ENCODE results near the gene MAP2K5. TPM values are rescaled to one million over a fixed set of nuclear protein-coding genes. Genes with fewer than 3 reads are reported as not detected.

The MAP2K5 gene
- total RNA-seq, 1 experiment from 2014 or later, result 15.0 TPM

GRCh38 chr15:67551207-67551743, 8.8 kb downstream of the MAP2K5 start:
- Histone ChIP-seq H3K27me3 (ENCODE audit: insufficient read depth, low read length) (no peaks in the 10 kb centered on the region; the same call in 1 of the 2 replicates), H3K23me2 (ENCODE audit: insufficient read length, low read depth, low read length, poor library complexity, severe bottlenecking) (no peaks in the 10 kb centered on the region), H2AFZ (ENCODE audit: low read length) (no peak overlapping the region), H3T11ph (ENCODE audit: low read length) (no peak overlapping the region), H4K8ac (replicated peaks; ENCODE audit: insufficient read length, low read depth, low read length) (no peak overlapping the region), H3K56ac (ENCODE audit: insufficient read length, low read depth, low read length) (no peak overlapping the region), H2BK5ac (ENCODE audit: insufficient read length, low read length) (no peak overlapping the region), H3K23ac (ENCODE audit: insufficient read length, low read depth, low read length) (no peak overlapping the region), H4K91ac (ENCODE audit: insufficient read length, low read depth, low read length) (no peak overlapping the region), H2BK120ac (ENCODE audit: low read depth, low read length, poor library complexity, severe bottlenecking) (no peak overlapping the region), H3K27ac (ENCODE audit: insufficient read length, low read depth, low read length) (no peak overlapping the region), H2BK12ac (ENCODE audit: insufficient read length, low read depth, low read length) (no peak overlapping the region), H3K9ac (ENCODE audit: extremely low read depth, insufficient read length, low read length) (no peak overlapping the region), H3K4me1 (ENCODE audit: insufficient read depth, low read length) (peaks cover 4% of the 10 kb centered on the region; the same call in 1 of the 2 replicates), H4K5ac (ENCODE audit: insufficient read length, low read depth, low read length) (no peak overlapping the region), H3K4me2 (ENCODE audit: insufficient read depth, insufficient read length, low read length) (no peak overlapping the region), H3K4ac (ENCODE audit: low read depth, low read length) (no peak overlapping the region), H2BK15ac (ENCODE audit: low read depth, low read length) (no peak overlapping the region), H3K18ac (ENCODE audit: insufficient read length, low read depth, low read length) (no peak overlapping the region), H3K79me2 (ENCODE audit: insufficient read depth, low read length) (no peaks in the 10 kb centered on the region), H3K79me1 (ENCODE audit: insufficient read depth, low read depth, low read length, poor library complexity, severe bottlenecking) (no peaks in the 10 kb centered on the region), H2BK20ac (ENCODE audit: low read depth, low read length, poor library complexity, severe bottlenecking) (no peak overlapping the region), H3K9me3 (ENCODE audit: control insufficient read depth, low read depth, low read length) (no peaks in the 10 kb centered on the region), H4K20me1 (ENCODE audit: control insufficient read depth, insufficient read depth, insufficient read length) (no peaks in the 10 kb centered on the region), H3K14ac (ENCODE audit: insufficient read depth, low read length) (no peak overlapping the region), H2AK5ac (ENCODE audit: insufficient read length, low read length) (no peak overlapping the region)
- Mint-ChIP-seq H3K27me3 (ENCODE audit: low read depth) (no peaks in the 10 kb centered on the region), H3K27ac (no peak overlapping the region), H3K4me1 (peaks cover 21 to 22% of the 10 kb centered on the region in 2 experiments), H3K4me3 (no peak overlapping the region), H3K36me3 (ENCODE audit: insufficient read depth in 1 of 3, low read depth in 3 of 3) (peaks cover 0 to 21% (median 12%) of the 10 kb centered on the region in 3 experiments; a peak in 5 of 7 replicates), H3K9me3 (no peaks in the 10 kb centered on the region)
- no peak for TF ChIP-seq CTCF (conservative IDR thresholded peaks at IDR 0.05)
- no CpG with 5 or more reads among the region's 1 CpG for WGBS (ENCODE audit: extremely low coverage, insufficient read length, low lambda C conversion rate)
- no peak for DNase-seq
